Osteoblast (primary cell): Measurements from ENCODE around the gene SAP30BP. TPM values are rescaled to one million over a fixed set of nuclear protein-coding genes. Genes with fewer than 3 reads are reported as not detected.

Source experiments
- DNase-seq: peaks from one replicate; pipeline ENCODE4 v3.0.0; 2011; ENCODE audit warnings: low spot score, mixed read lengths; ENCODE audit not compliant: insufficient read length; ENCODE audit errors: missing footprints
- H2AFZ ChIP-seq: 2 replicates; pipeline ENCODE4 v1.6.0; 2011; ENCODE audit warnings: mild to moderate bottlenecking, low read length
- H3K27ac ChIP-seq: 2 replicates; pipeline ENCODE4 v1.5.1; 2011; ENCODE audit warnings: mild to moderate bottlenecking, low read depth, low read length, moderate library complexity
- H3K27me3 ChIP-seq: 2 replicates; pipeline ENCODE4 v1.6.0; 2012; ENCODE audit warnings: mild to moderate bottlenecking, control low read depth, inconsistent platforms, low read length, moderate library complexity; ENCODE audit not compliant: insufficient read depth
- H3K36me3 ChIP-seq: 2 replicates; pipeline ENCODE4 v1.5.1; 2011; ENCODE audit warnings: mild to moderate bottlenecking, low read length, control low read depth, moderate library complexity; ENCODE audit not compliant: insufficient read depth
- H3K4me1 ChIP-seq: 2 replicates; pipeline ENCODE4 v1.5.1; 2011; ENCODE audit warnings: mild to moderate bottlenecking, low read length, control low read depth, moderate library complexity; ENCODE audit not compliant: insufficient read depth
- H3K4me2 ChIP-seq: 2 replicates; pipeline ENCODE4 v1.6.0; 2011; ENCODE audit warnings: mild to moderate bottlenecking, low read length; ENCODE audit not compliant: insufficient read depth
- H3K4me3 ChIP-seq: fragments of 200-600 bp; sonication (generic); 3 replicates; pipeline ENCODE4 v1.5.1; 2012; ENCODE audit warnings: mild to moderate bottlenecking, low read length, inconsistent platforms; ENCODE audit not compliant: insufficient read depth
- H3K79me2 ChIP-seq: 2 replicates; pipeline ENCODE4 v1.6.0; 2012; ENCODE audit warnings: mild to moderate bottlenecking, low read length, control low read depth, inconsistent platforms; ENCODE audit not compliant: insufficient read depth
- H3K9me3 ChIP-seq: 2 replicates; pipeline ENCODE4 v1.5.1; 2011; ENCODE audit warnings: low read depth, low read length, control low read depth
- H4K20me1 ChIP-seq: 2 replicates; pipeline ENCODE4 v1.6.0; 2012; ENCODE audit warnings: mild to moderate bottlenecking, low read length, control low read depth; ENCODE audit not compliant: insufficient read depth
- total RNA-seq: library from RNA; depleted of rRNA; stranded (reverse); fragments of >200 nt; gene quantifications from 2 replicates; pipeline ENCODE4 v1.2.3, GENCODE V29; 2012
- TF ChIP-seq, protein P1 (sequence below): IDR thresholded peaks from 2 replicates; pipeline ENCODE4 v1.5.1; 2011; ENCODE audit warnings: mild to moderate bottlenecking, low read depth, low read length, moderate library complexity; ENCODE audit errors: extremely low read depth

Gene SAP30BP
- total RNA-seq, 1 donor = 48.1 TPM

DNA sequence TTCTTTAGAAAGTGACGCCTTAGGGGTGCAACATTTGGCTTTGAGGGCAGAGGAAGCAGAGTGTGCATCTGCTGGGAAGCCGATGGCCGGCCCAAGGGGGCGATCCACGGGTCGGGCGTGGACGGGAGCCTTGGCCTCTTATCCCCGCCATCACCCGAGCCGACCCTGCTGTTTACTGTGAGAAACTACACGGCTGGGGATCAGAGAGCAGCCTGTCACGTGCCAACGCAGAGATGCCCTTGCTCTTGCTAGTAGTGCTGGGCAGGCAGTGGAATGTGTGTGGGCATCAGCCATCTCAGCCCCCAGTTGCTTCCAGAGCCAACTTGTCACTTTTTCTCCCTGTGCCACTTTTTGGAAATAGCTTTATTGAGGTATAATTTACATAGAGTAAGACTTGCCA is 27.4 kb downstream of the SAP30BP start:
- Histone ChIP-seq H3K79me2 (peaks cover 55% of the 10 kb centered on the region), H3K4me2 (peak overlapping the region; percentile 73), H3K4me1 (peaks cover 56% of the 10 kb centered on the region), H3K9me3 (no peaks in the 10 kb centered on the region), H3K4me3 (no peak overlapping the region), H3K27ac (peak overlapping the region; percentile 87), H3K36me3 (peaks cover 19% of the 10 kb centered on the region), H2AFZ (no peak overlapping the region), H4K20me1 (peaks cover 17% of the 10 kb centered on the region), H3K27me3 (no peaks in the 10 kb centered on the region)
- no peak for DNase-seq
- TF ChIP-seq, protein P1, sequence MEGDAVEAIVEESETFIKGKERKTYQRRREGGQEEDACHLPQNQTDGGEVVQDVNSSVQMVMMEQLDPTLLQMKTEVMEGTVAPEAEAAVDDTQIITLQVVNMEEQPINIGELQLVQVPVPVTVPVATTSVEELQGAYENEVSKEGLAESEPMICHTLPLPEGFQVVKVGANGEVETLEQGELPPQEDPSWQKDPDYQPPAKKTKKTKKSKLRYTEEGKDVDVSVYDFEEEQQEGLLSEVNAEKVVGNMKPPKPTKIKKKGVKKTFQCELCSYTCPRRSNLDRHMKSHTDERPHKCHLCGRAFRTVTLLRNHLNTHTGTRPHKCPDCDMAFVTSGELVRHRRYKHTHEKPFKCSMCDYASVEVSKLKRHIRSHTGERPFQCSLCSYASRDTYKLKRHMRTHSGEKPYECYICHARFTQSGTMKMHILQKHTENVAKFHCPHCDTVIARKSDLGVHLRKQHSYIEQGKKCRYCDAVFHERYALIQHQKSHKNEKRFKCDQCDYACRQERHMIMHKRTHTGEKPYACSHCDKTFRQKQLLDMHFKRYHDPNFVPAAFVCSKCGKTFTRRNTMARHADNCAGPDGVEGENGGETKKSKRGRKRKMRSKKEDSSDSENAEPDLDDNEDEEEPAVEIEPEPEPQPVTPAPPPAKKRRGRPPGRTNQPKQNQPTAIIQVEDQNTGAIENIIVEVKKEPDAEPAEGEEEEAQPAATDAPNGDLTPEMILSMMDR = no peak

DNA sequence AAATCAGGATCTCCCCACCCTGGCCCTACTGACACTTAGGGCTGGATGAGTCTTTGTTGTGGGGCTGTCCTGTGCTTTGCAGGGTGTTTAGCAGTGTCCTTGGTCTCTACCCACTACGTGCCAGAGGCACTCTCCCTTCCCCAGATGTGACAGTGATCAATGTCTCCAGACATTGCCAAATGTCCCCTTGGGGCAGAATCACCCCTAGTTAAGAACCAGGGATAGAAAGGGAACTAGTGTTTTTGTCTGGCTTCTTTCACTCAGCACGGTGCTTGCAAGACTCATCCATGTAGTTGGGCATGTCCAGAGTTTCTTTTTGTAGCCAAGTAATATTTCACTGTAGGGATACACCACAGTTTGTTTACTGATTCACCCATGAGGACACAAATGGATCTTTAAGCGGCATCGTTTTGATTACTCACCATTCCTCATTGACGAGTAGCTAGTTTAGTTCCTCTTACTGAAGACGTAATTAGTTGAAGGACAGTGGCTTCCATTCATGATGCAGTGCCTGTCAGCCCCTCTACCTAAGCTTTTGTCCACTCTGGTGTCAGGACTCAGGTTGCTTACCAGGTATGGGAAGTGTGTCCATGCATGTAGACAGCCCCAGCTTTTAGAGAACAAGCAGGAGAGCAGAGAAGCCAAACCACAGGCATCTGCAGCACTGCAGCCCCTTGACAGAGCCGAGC is 28.1 kb downstream of the SAP30BP start:
- no peak overlapping the region for H3K4me2 ChIP-seq
- H4K20me1 ChIP-seq = peaks cover 17% of the 10 kb centered on the region
- no peaks in the 10 kb centered on the region for H3K9me3 ChIP-seq
- H3K36me3 ChIP-seq = peaks cover 20% of the 10 kb centered on the region
- DNase-seq = no peak
- H2AFZ ChIP-seq = no peak overlapping the region
- peak overlapping the region; percentile 20 for H3K27ac ChIP-seq
- no peaks in the 10 kb centered on the region for H3K27me3 ChIP-seq
- H3K4me3 ChIP-seq = no peak overlapping the region
- peaks cover 48% of the 10 kb centered on the region for H3K79me2 ChIP-seq
- H3K4me1 ChIP-seq = peaks cover 63% of the 10 kb centered on the region
- TF ChIP-seq, protein P1 = no peak

DNA sequence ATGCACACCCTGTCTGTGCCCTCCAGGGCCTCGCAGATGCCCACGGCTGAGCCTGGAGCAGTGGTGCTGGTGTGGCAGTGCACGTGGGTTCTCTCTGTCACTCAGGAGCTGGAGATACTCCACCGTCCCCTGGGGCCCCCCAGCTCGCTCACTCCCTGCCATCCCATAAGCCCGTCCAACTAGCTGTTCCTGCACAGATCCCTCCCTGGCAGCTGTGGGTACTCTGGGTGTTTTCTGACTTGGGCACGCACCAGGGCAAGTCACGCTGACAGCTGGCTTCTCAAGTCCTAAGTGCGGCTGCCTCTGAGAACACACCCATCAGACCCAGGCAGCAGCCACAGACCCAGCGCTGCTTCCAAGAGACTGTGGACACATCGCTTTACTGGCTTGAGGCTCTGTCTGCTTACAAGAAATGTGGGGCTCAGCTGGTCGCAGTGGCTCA is 28.7 kb downstream of the SAP30BP start:
- Histone ChIP-seq H3K4me3 (no peak overlapping the region), H3K36me3 (peaks cover 23% of the 10 kb centered on the region), H4K20me1 (peaks cover 15% of the 10 kb centered on the region)

GRCh38 chr17:75697651-75698291 is 30.6 kb downstream of the SAP30BP start:
- Histone ChIP-seq H3K27ac (no peak overlapping the region), H3K27me3 (no peaks in the 10 kb centered on the region)

More for the DNA sequence above, 28.7 kb downstream of the SAP30BP start:
- Histone ChIP-seq H3K27ac (no peak overlapping the region), H3K4me2 (no peak overlapping the region), H3K4me1 (peaks cover 65% of the 10 kb centered on the region), H3K27me3 (no peaks in the 10 kb centered on the region), H3K9me3 (no peaks in the 10 kb centered on the region), H2AFZ (no peak overlapping the region), H3K79me2 (peaks cover 42% of the 10 kb centered on the region)
- TF ChIP-seq, protein P1 = no peak
- DNase-seq = no peak

More at GRCh38 chr17:75697651-75698291, 30.6 kb downstream of the SAP30BP start:
- H4K20me1 ChIP-seq = peaks cover 6% of the 10 kb centered on the region
- H3K79me2 ChIP-seq = peaks cover 30% of the 10 kb centered on the region
- H3K9me3 ChIP-seq = no peaks in the 10 kb centered on the region
- H3K36me3 ChIP-seq = peaks cover 42% of the 10 kb centered on the region
- no peak for DNase-seq
- no peak overlapping the region for H3K4me3 ChIP-seq
- peaks cover 49% of the 10 kb centered on the region for H3K4me1 ChIP-seq
- no peak overlapping the region for H2AFZ ChIP-seq
- TF ChIP-seq, protein P1 = no peak
- no peak overlapping the region for H3K4me2 ChIP-seq
